Adipocyte (in vitro differentiated cells): ENCODE data around the gene NT5C1A.

ENCODE experiments used
- DNase-seq: peaks from one replicate; pipeline ENCODE4 v3.0.0-alpha.2; 2015; ENCODE audit warnings: low read depth
- H3K27me3 ChIP-seq: replicated peaks from 2 replicates; pipeline ENCODE4 v1.7.0; 2013; ENCODE audit warnings: mild to moderate bottlenecking, low read length, moderate library complexity; ENCODE audit not compliant: control insufficient read depth, insufficient read depth
- H3K36me3 ChIP-seq: 2 replicates; pipeline ENCODE4 v1.7.0; 2013; ENCODE audit warnings: low read length, mild to moderate bottlenecking, moderate library complexity; ENCODE audit not compliant: control insufficient read depth, insufficient read depth, severe bottlenecking
- H3K4me1 ChIP-seq: 2 replicates; pipeline ENCODE4 v1.7.0; 2013; ENCODE audit warnings: mild to moderate bottlenecking, low read length, moderate library complexity; ENCODE audit not compliant: control insufficient read depth, insufficient read depth
- H3K4me3 ChIP-seq: 2 replicates; pipeline ENCODE4 v1.7.0; 2013; ENCODE audit warnings: mild to moderate bottlenecking, low read length, moderate library complexity
- H3K9ac ChIP-seq: 2 replicates; pipeline ENCODE4 v1.7.0; 2013; ENCODE audit warnings: mild to moderate bottlenecking, low read length, moderate library complexity
- H3K9me3 ChIP-seq: 2 replicates; pipeline ENCODE4 v1.7.0; 2013; ENCODE audit warnings: mild to moderate bottlenecking, low read length, moderate library complexity; ENCODE audit not compliant: control insufficient read depth

NT5C1A gene

GRCh38 chr1:39657923-39658485 is 13.9 kb downstream of the NT5C1A start:
- Histone ChIP-seq H3K4me1 (peaks cover 11% of the 10 kb centered on the region), H3K4me3 (no peak overlapping the region), H3K27me3 (peaks cover 58% of the 10 kb centered on the region), H3K9ac (no peak overlapping the region), H3K9me3 (no peaks in the 10 kb centered on the region), H3K36me3 (no peaks in the 10 kb centered on the region)
- DNase-seq: peak; percentile 67

GRCh38 chr1:39657402-39657801 is 14.5 kb downstream of the NT5C1A start:
- Histone ChIP-seq H3K9me3 (no peaks in the 10 kb centered on the region), H3K9ac (no peak overlapping the region), H3K36me3 (no peaks in the 10 kb centered on the region), H3K27me3 (peaks cover 52% of the 10 kb centered on the region), H3K4me1 (peaks cover 13% of the 10 kb centered on the region), H3K4me3 (no peak overlapping the region)
- DNase-seq: no peak

- Histone ChIP-seq H3K4me1 (peaks cover 13% of the 10 kb centered on the region), H3K9me3 (no peaks in the 10 kb centered on the region), H3K9ac (no peak overlapping the region), H3K27me3 (peaks cover 42% of the 10 kb centered on the region), H3K36me3 (no peaks in the 10 kb centered on the region), H3K4me3 (no peak overlapping the region)
- no peak for DNase-seq
These were observed 15.5 kb downstream of the NT5C1A start for GRCh38 chr1:39656391-39656790.

- Histone ChIP-seq H3K4me1 (peaks cover 13% of the 10 kb centered on the region), H3K27me3 (peaks cover 38% of the 10 kb centered on the region)
These were observed 16.2 kb downstream of the NT5C1A start for GRCh38 chr1:39655578-39656268.

GRCh38 chr1:39654291-39654690 is 17.6 kb downstream of the NT5C1A start:
- H3K9ac ChIP-seq: no peak overlapping the region
- peaks cover 13% of the 10 kb centered on the region for H3K4me1 ChIP-seq
- H3K4me3 ChIP-seq: no peak overlapping the region
- peaks cover 30% of the 10 kb centered on the region for H3K27me3 ChIP-seq
- H3K36me3 ChIP-seq: no peaks in the 10 kb centered on the region
- no peak for DNase-seq
- H3K9me3 ChIP-seq: no peaks in the 10 kb centered on the region

More at GRCh38 chr1:39655578-39656268, 16.2 kb downstream of the NT5C1A start:
- Histone ChIP-seq H3K36me3 (no peaks in the 10 kb centered on the region), H3K4me3 (no peak overlapping the region), H3K9ac (no peak overlapping the region), H3K9me3 (no peaks in the 10 kb centered on the region)
- DNase-seq: no peak

- Histone ChIP-seq H3K4me3 (no peak overlapping the region), H3K9me3 (no peaks in the 10 kb centered on the region), H3K36me3 (no peaks in the 10 kb centered on the region), H3K9ac (no peak overlapping the region), H3K27me3 (peaks cover 28% of the 10 kb centered on the region), H3K4me1 (peaks cover 16% of the 10 kb centered on the region)
- peak; percentile 88 for DNase-seq
These were observed 18.3 kb downstream of the NT5C1A start for GRCh38 chr1:39653546-39654031.

- no peak overlapping the region for H3K4me3 ChIP-seq
- no peaks in the 10 kb centered on the region for H3K36me3 ChIP-seq
- H3K27me3 ChIP-seq: peaks cover 37% of the 10 kb centered on the region
- H3K4me1 ChIP-seq: peaks cover 18% of the 10 kb centered on the region
- no peak overlapping the region for H3K9ac ChIP-seq
- DNase-seq: no peak
- no peaks in the 10 kb centered on the region for H3K9me3 ChIP-seq
These were observed 19.4 kb downstream of the NT5C1A start for GRCh38 chr1:39652554-39652953.

- Histone ChIP-seq H3K4me1 (peaks cover 18% of the 10 kb centered on the region), H3K36me3 (no peaks in the 10 kb centered on the region), H3K4me3 (no peak overlapping the region), H3K9me3 (no peaks in the 10 kb centered on the region), H3K27me3 (peaks cover 37% of the 10 kb centered on the region), H3K9ac (no peak overlapping the region)
- no peak for DNase-seq
These were observed 19.8 kb downstream of the NT5C1A start for GRCh38 chr1:39652105-39652504.

- H3K9me3 ChIP-seq: no peaks in the 10 kb centered on the region
- no peak overlapping the region for H3K4me3 ChIP-seq
- no peaks in the 10 kb centered on the region for H3K36me3 ChIP-seq
- no peak for DNase-seq
- peaks cover 25% of the 10 kb centered on the region for H3K4me1 ChIP-seq
- H3K9ac ChIP-seq: no peak overlapping the region
- peaks cover 25% of the 10 kb centered on the region for H3K27me3 ChIP-seq
These were observed 21.5 kb downstream of the NT5C1A start for GRCh38 chr1:39650431-39650830.

GRCh38 chr1:39649636-39650185 is 22.2 kb downstream of the NT5C1A start:
- no peak overlapping the region for H3K4me3 ChIP-seq
- no peak for DNase-seq
- H3K9me3 ChIP-seq: no peaks in the 10 kb centered on the region
- H3K27me3 ChIP-seq: peaks cover 23% of the 10 kb centered on the region
- H3K9ac ChIP-seq: no peak overlapping the region
- no peaks in the 10 kb centered on the region for H3K36me3 ChIP-seq
- peaks cover 24% of the 10 kb centered on the region for H3K4me1 ChIP-seq

GRCh38 chr1:39648496-39648895 is 23.4 kb downstream of the NT5C1A start:
- DNase-seq: no peak
- Histone ChIP-seq H3K36me3 (no peaks in the 10 kb centered on the region), H3K4me1 (peaks cover 14% of the 10 kb centered on the region), H3K27me3 (peaks cover 26% of the 10 kb centered on the region), H3K9me3 (no peaks in the 10 kb centered on the region), H3K9ac (no peak overlapping the region), H3K4me3 (no peak overlapping the region)
